ENCODE data around the gene VILL. TPM values are rescaled to one million over a fixed set of nuclear protein-coding genes. Genes with fewer than 3 reads are reported as not detected.

The VILL gene
- total RNA-seq, 1 experiment from 2014 or later, result 5.7 TPM

DNA sequence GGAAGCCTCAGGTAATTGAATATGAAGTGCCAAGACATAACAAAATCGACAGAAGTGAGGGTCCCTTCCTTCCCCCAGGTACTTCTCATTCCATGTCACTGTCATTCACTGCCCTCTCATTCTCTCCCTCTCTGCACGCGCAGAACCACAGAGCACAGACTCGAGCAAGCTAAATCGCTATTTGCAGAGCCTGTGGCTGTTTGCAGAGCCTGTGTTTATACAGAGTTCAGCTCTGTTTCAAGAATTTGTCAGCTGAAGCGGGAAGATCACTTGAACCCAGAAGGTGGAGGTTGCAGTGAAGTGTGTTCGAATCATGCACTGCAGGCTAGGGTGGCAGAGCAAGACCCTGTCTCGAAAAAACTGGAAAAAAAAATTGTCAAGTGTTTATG is 2.5 kb downstream of the VILL start:
- H3K4me1 ChIP-seq (ENCODE audit: control insufficient read depth, insufficient read depth, low read length), result 0 out of 2 replicates have a peak, but pooled peaks cover 4% of the 10 kb centered on the region
- ChIA-PET CTCF (no interaction called here), POLR2A (no interaction called here)
- ATAC-seq (no peak), DNase-seq (ENCODE audit: low read depth, low spot score) (no peak)
- no peak overlapping the region for H3K27ac ChIP-seq (ENCODE audit: low read length)
- H3K9me3 ChIP-seq (ENCODE audit: control insufficient read depth, insufficient read depth, low read depth, low read length), result no peaks in the 10 kb centered on the region
- TF ChIP-seq SIN3A (IDR thresholded peaks at IDR 0.05; ENCODE audit: borderline replicate concordance, insufficient read depth, low read depth, low read length), result no peak
- TF ChIP-seq, protein P1, sequence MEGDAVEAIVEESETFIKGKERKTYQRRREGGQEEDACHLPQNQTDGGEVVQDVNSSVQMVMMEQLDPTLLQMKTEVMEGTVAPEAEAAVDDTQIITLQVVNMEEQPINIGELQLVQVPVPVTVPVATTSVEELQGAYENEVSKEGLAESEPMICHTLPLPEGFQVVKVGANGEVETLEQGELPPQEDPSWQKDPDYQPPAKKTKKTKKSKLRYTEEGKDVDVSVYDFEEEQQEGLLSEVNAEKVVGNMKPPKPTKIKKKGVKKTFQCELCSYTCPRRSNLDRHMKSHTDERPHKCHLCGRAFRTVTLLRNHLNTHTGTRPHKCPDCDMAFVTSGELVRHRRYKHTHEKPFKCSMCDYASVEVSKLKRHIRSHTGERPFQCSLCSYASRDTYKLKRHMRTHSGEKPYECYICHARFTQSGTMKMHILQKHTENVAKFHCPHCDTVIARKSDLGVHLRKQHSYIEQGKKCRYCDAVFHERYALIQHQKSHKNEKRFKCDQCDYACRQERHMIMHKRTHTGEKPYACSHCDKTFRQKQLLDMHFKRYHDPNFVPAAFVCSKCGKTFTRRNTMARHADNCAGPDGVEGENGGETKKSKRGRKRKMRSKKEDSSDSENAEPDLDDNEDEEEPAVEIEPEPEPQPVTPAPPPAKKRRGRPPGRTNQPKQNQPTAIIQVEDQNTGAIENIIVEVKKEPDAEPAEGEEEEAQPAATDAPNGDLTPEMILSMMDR (IDR thresholded peaks at IDR 0.05), result no peak
- no TSS peak for BruUV-seq (replicated peaks)
- H3K4me3 ChIP-seq (ENCODE audit: low read depth in 2 of 2, low read length in 2 of 2), result no peak overlapping the region
- in situ Hi-C loops (cut with HindIII; ENCODE audit: low pct_unique_long_range_greater_than_20kb, low sequenced_read_pairs), result no loop called here
- H3K36me3 ChIP-seq (ENCODE audit: control insufficient read depth, insufficient read depth, low read length), result no peaks in the 10 kb centered on the region
- H3K27me3 ChIP-seq (ENCODE audit: control insufficient read depth, insufficient read depth, low read length), result no peaks in the 10 kb centered on the region
- intact Hi-C loops (cut with micrococcal nuclease; ENCODE audit: unreplicated experiment), result no loop called here

DNA sequence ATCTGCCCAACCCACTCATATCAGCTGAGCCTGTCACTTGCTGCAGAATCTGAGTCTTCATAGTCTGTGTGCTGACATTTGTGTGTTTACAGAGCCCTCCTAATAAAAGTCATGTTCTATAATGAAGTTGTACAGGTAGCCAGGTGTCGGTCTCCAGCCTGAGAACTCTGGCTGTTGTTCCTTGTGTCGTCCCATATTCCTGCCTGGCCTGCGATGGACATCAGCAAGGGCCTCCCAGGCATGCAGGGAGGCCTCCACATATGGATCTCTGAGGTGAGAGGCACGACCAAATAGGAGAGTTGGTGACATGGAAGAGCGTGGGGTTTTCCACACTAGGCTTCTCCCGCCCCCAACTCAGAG is 2.9 kb downstream of the VILL start:
- Histone ChIP-seq H3K4me3 (ENCODE audit: low read depth in 2 of 2, low read length in 2 of 2) (peak overlapping the region; percentile 58 to 64), H3K4me1 (ENCODE audit: control insufficient read depth, insufficient read depth, low read length) (0 out of 2 replicates have a peak, but pooled peaks cover 7% of the 10 kb centered on the region), H3K27me3 (ENCODE audit: control insufficient read depth, insufficient read depth, low read length) (no peaks in the 10 kb centered on the region), H3K36me3 (ENCODE audit: control insufficient read depth, insufficient read depth, low read length) (no peaks in the 10 kb centered on the region), H3K27ac (ENCODE audit: low read length) (peak overlapping the region; percentile 85), H3K9me3 (ENCODE audit: control insufficient read depth, insufficient read depth, low read depth, low read length) (no peaks in the 10 kb centered on the region)
- no peak for DNase-seq (ENCODE audit: low read depth, low spot score)
- ATAC-seq, result peak; percentile 10
- ChIA-PET CTCF (no interaction called here), POLR2A (no interaction called here)
- no TSS peak for BruUV-seq (replicated peaks)
- intact Hi-C loops (cut with micrococcal nuclease; ENCODE audit: unreplicated experiment) (no loop called here), in situ Hi-C loops (cut with HindIII; ENCODE audit: low pct_unique_long_range_greater_than_20kb, low sequenced_read_pairs) (no loop called here)
- TF ChIP-seq, protein P2, sequence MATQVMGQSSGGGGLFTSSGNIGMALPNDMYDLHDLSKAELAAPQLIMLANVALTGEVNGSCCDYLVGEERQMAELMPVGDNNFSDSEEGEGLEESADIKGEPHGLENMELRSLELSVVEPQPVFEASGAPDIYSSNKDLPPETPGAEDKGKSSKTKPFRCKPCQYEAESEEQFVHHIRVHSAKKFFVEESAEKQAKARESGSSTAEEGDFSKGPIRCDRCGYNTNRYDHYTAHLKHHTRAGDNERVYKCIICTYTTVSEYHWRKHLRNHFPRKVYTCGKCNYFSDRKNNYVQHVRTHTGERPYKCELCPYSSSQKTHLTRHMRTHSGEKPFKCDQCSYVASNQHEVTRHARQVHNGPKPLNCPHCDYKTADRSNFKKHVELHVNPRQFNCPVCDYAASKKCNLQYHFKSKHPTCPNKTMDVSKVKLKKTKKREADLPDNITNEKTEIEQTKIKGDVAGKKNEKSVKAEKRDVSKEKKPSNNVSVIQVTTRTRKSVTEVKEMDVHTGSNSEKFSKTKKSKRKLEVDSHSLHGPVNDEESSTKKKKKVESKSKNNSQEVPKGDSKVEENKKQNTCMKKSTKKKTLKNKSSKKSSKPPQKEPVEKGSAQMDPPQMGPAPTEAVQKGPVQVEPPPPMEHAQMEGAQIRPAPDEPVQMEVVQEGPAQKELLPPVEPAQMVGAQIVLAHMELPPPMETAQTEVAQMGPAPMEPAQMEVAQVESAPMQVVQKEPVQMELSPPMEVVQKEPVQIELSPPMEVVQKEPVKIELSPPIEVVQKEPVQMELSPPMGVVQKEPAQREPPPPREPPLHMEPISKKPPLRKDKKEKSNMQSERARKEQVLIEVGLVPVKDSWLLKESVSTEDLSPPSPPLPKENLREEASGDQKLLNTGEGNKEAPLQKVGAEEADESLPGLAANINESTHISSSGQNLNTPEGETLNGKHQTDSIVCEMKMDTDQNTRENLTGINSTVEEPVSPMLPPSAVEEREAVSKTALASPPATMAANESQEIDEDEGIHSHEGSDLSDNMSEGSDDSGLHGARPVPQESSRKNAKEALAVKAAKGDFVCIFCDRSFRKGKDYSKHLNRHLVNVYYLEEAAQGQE (IDR thresholded peaks at IDR 0.05; ENCODE audit: insufficient read depth in 1 of 2, low read depth in 2 of 2, low read length in 1 of 2), result no peak
- no peak for TF ChIP-seq POLR2AphosphoS5 (IDR thresholded peaks at IDR 0.05; ENCODE audit: low read depth, low read length)
- TF ChIP-seq, protein P1 (IDR thresholded peaks at IDR 0.05), result no peak
- TF ChIP-seq SIN3A (IDR thresholded peaks at IDR 0.05; ENCODE audit: borderline replicate concordance, insufficient read depth, low read depth, low read length), result no peak
- no peak for TF ChIP-seq TCF7L2 (IDR thresholded peaks at IDR 0.05; ENCODE audit: low read depth, low read length)

Measured in Panc1 (cell line).